Upper lobe of right lung (tissue), 1 donor: ENCODE data around the gene LTBP3. TPM values are rescaled to one million over a fixed set of nuclear protein-coding genes. Genes with fewer than 3 reads are reported as not detected.

Experiments
- ATAC-seq: fragments of 200-7000 bp; cut with Tn5 transposase; one replicate; pipeline ENCODE4 v1.9.1; 2020; ENCODE audit warnings: mild to moderate bottlenecking, moderate library complexity
- DNase-seq: peaks from one replicate; pipeline ENCODE4 v3.0.0-alpha.2; 2020
- H3K27ac ChIP-seq: fragments of 200-600 bp; one replicate; pipeline ENCODE4 v1.8.0; 2022
- H3K27me3 ChIP-seq: fragments of 200-600 bp; one replicate; pipeline ENCODE4 v1.8.0; 2022; ENCODE audit warnings: mild to moderate bottlenecking
- H3K36me3 ChIP-seq: fragments of 200-600 bp; one replicate; pipeline ENCODE4 v1.8.0; 2022
- H3K4me1 ChIP-seq: fragments of 200-600 bp; one replicate; pipeline ENCODE4 v1.8.0; 2022
- H3K4me3 ChIP-seq: fragments of 200-600 bp; one replicate; pipeline ENCODE4 v1.8.0; 2022; ENCODE audit warnings: mild to moderate bottlenecking
- H3K9me3 ChIP-seq: fragments of 200-600 bp; one replicate; pipeline ENCODE4 v1.8.0; 2022
- intact Hi-C: fragments of 100-400 bp; cut with DNase I; formaldehyde crosslinking; loops from one replicate; pipeline ENCODE4 v1.11.0; 2022
- total RNA-seq: library from RNA; stranded (reverse); fragmentation: NEBNext Ultra II Directional; extraction: Animal tissue kit (Norgen Biotek cat#: 25700); gene quantifications from one replicate; pipeline ENCODE4 v1.2.1, GENCODE V29; 2021
- TF ChIP-seq, protein P1 (sequence below): fragments of 200-600 bp; IDR thresholded peaks from one replicate; pipeline ENCODE4 v1.8.0; 2022; ENCODE audit warnings: antibody characterized with exemption
- donor health status: DM: no; HTN: yes; CAD: no; lungs with severe emphysema.

The LTBP3 gene
- total RNA-seq, 1 donor from 2014 or later: 128 TPM

- H3K4me1 ChIP-seq: peaks cover 18% of the 10 kb centered on the region
- no peak overlapping the region for H3K27ac ChIP-seq
- intact Hi-C loops: no loop called here
- H3K9me3 ChIP-seq: no peaks in the 10 kb centered on the region
- DNase-seq (no peak), ATAC-seq (no peak)
- peaks cover 33% of the 10 kb centered on the region for H3K36me3 ChIP-seq
- TF ChIP-seq, protein P1, sequence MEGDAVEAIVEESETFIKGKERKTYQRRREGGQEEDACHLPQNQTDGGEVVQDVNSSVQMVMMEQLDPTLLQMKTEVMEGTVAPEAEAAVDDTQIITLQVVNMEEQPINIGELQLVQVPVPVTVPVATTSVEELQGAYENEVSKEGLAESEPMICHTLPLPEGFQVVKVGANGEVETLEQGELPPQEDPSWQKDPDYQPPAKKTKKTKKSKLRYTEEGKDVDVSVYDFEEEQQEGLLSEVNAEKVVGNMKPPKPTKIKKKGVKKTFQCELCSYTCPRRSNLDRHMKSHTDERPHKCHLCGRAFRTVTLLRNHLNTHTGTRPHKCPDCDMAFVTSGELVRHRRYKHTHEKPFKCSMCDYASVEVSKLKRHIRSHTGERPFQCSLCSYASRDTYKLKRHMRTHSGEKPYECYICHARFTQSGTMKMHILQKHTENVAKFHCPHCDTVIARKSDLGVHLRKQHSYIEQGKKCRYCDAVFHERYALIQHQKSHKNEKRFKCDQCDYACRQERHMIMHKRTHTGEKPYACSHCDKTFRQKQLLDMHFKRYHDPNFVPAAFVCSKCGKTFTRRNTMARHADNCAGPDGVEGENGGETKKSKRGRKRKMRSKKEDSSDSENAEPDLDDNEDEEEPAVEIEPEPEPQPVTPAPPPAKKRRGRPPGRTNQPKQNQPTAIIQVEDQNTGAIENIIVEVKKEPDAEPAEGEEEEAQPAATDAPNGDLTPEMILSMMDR: no peak
- no peaks in the 10 kb centered on the region for H3K27me3 ChIP-seq
- H3K4me3 ChIP-seq: no peak overlapping the region
Measured at GRCh38 chr11:65586676-65587075, 28.5 kb upstream of the LTBP3 start.

GRCh38 chr11:65586247-65586630 lies 28.1 kb upstream of the LTBP3 start:
- TF ChIP-seq, protein P1: no peak
- ATAC-seq (no peak), DNase-seq (no peak)
- Histone ChIP-seq H3K27ac (no peak overlapping the region), H3K36me3 (peaks cover 36% of the 10 kb centered on the region), H3K27me3 (no peaks in the 10 kb centered on the region), H3K9me3 (no peaks in the 10 kb centered on the region), H3K4me1 (peaks cover 18% of the 10 kb centered on the region), H3K4me3 (no peak overlapping the region)
- intact Hi-C loops: no loop called here

GRCh38 chr11:65585396-65586246 lies 27.5 kb upstream of the LTBP3 start:
- Histone ChIP-seq H3K36me3 (peaks cover 36% of the 10 kb centered on the region), H3K27ac (no peak overlapping the region), H3K4me3 (no peak overlapping the region), H3K27me3 (no peaks in the 10 kb centered on the region), H3K4me1 (peaks cover 18% of the 10 kb centered on the region), H3K9me3 (no peaks in the 10 kb centered on the region)
- intact Hi-C loops: no loop called here
- ATAC-seq (no peak), DNase-seq (no peak)
- TF ChIP-seq, protein P1: no peak

GRCh38 chr11:65584723-65585171 lies 26.6 kb upstream of the LTBP3 start:
- Histone ChIP-seq H3K9me3 (no peaks in the 10 kb centered on the region), H3K27me3 (no peaks in the 10 kb centered on the region), H3K4me1 (peaks cover 18% of the 10 kb centered on the region), H3K4me3 (no peak overlapping the region), H3K36me3 (peaks cover 36% of the 10 kb centered on the region), H3K27ac (no peak overlapping the region)
- DNase-seq (no peak), ATAC-seq (no peak)
- TF ChIP-seq, protein P1: no peak
- intact Hi-C loops: no loop called here

DNA sequence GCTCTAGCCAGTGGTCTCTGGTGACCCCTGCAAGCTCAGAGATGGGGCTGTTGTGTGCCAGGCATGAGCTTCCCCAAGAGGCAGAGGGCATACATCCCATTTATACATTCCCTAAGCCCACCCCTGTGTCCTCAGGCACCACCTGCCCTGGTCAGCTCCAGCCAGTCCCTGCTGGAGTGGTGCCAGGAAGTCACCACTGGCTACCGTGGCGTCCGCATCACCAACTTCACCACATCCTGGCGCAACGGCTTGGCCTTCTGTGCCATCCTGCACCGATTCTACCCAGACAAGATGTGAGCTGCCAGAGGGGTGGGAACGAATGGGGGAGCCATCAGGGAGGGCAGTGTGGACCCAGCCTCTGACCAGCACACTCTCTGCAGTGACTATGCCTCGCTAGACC lies 25.9 kb upstream of the LTBP3 start:
- H3K27me3 ChIP-seq: no peaks in the 10 kb centered on the region
- ATAC-seq: no peak
- no peak overlapping the region for H3K27ac ChIP-seq
- intact Hi-C loops: no loop called here
- H3K4me1 ChIP-seq: peaks cover 18% of the 10 kb centered on the region
- TF ChIP-seq, protein P1: no peak
- DNase-seq: no peak
- no peak overlapping the region for H3K4me3 ChIP-seq
- peaks cover 37% of the 10 kb centered on the region for H3K36me3 ChIP-seq
- H3K9me3 ChIP-seq: no peaks in the 10 kb centered on the region
